ENCODE measurements around the gene CREB5.

Gene CREB5

GRCh38 chr7:28517206-28517605 lies 104.9 kb downstream of the CREB5 start:
- DNase-seq: no peak

GRCh38 chr7:28517606-28518005 lies 105.3 kb downstream of the CREB5 start:
- no peak for DNase-seq

GRCh38 chr7:28520074-28521015 lies 108.0 kb downstream of the CREB5 start:
- DNase-seq: no peak

- no peak for DNase-seq
Observed at GRCh38 chr7:28524978-28525377, 112.7 kb downstream of the CREB5 start.

- DNase-seq: no peak
Observed at GRCh38 chr7:28528899-28529298, 116.6 kb downstream of the CREB5 start.

- DNase-seq: no peak
Observed at GRCh38 chr7:28529755-28530154, 117.4 kb downstream of the CREB5 start.

- DNase-seq: no peak
Observed at GRCh38 chr7:28530175-28530802, 118.0 kb downstream of the CREB5 start.

- no peak for DNase-seq
Observed at GRCh38 chr7:28530803-28531175, 118.5 kb downstream of the CREB5 start.

GRCh38 chr7:28531291-28531690 lies 119.0 kb downstream of the CREB5 start:
- DNase-seq: no peak

- DNase-seq: no peak
Observed at GRCh38 chr7:28532181-28532580, 119.9 kb downstream of the CREB5 start.

GRCh38 chr7:28533267-28533666 lies 120.9 kb downstream of the CREB5 start:
- no peak for DNase-seq

- no peak for DNase-seq
Observed at GRCh38 chr7:28533731-28534531, 121.6 kb downstream of the CREB5 start.

- DNase-seq: no peak
Observed at GRCh38 chr7:28536259-28536658, 123.9 kb downstream of the CREB5 start.

GRCh38 chr7:28539289-28539981 lies 127.1 kb downstream of the CREB5 start:
- DNase-seq: no peak

GRCh38 chr7:28542410-28542809 lies 130.1 kb downstream of the CREB5 start:
- DNase-seq: no peak

GRCh38 chr7:28544453-28545117 lies 132.3 kb downstream of the CREB5 start:
- no peak for DNase-seq

- DNase-seq: no peak
Observed at GRCh38 chr7:28546067-28546466, 133.7 kb downstream of the CREB5 start.

GRCh38 chr7:28547115-28547514 lies 134.8 kb downstream of the CREB5 start:
- no peak for DNase-seq

- no peak for DNase-seq
Observed at GRCh38 chr7:28548416-28548815, 136.1 kb downstream of the CREB5 start.

GRCh38 chr7:28549998-28550397 lies 137.7 kb downstream of the CREB5 start:
- no peak for DNase-seq

GRCh38 chr7:28550580-28551186 lies 138.4 kb downstream of the CREB5 start:
- no peak for DNase-seq

GRCh38 chr7:28551331-28551730 lies 139.0 kb downstream of the CREB5 start:
- no peak for DNase-seq
